Duodenal mucosa (tissue), 2 donors: ENCODE results near the gene STPG2.

Experiments used
- H3K27ac ChIP-seq: one replicate; pipeline ENCODE4 v1.7.0; 2013; ENCODE audit warnings: low read depth, low read length
- H3K27me3 ChIP-seq, 2 donors: one replicate each; pipeline ENCODE4 v1.7.0; 2013; ENCODE audit warnings: low read length in 2 of 2, control low read depth in 1 of 2; ENCODE audit not compliant: insufficient read depth in 2 of 2, control insufficient read depth in 1 of 2
- H3K36me3 ChIP-seq, 2 donors: one replicate each; pipeline ENCODE4 v1.7.0; 2013; ENCODE audit warnings: low read length in 2 of 2, control low read depth in 1 of 2; ENCODE audit not compliant: insufficient read depth in 2 of 2, control insufficient read depth in 1 of 2
- H3K4me1 ChIP-seq, 2 donors: one replicate each; pipeline ENCODE4 v1.7.0; 2013; ENCODE audit warnings: low read length in 2 of 2, control low read depth in 1 of 2; ENCODE audit not compliant: insufficient read depth in 2 of 2, control insufficient read depth in 1 of 2
- H3K4me3 ChIP-seq, 2 donors: one replicate each; pipeline ENCODE4 v1.7.0; 2013; ENCODE audit warnings: low read length in 2 of 2, low read depth in 1 of 2
- H3K9ac ChIP-seq, 2 donors: one replicate each; pipeline ENCODE4 v1.7.0; 2013; ENCODE audit warnings: low read length in 2 of 2, low read depth in 1 of 2
- H3K9me3 ChIP-seq, 2 donors: one replicate each; pipeline ENCODE4 v1.7.0; 2013; ENCODE audit warnings: low read length in 2 of 2, control low read depth in 1 of 2; ENCODE audit not compliant: control insufficient read depth in 1 of 2

Gene STPG2

GRCh38 chr4:97762115-97762512 lies 381.2 kb downstream of the STPG2 start:
- Histone ChIP-seq H3K9me3 (no peaks in the 10 kb centered on the region), H3K4me1 (no peaks in the 10 kb centered on the region), H3K4me3 (no peak overlapping the region), H3K27me3 (no peaks in the 10 kb centered on the region), H3K9ac (no peak overlapping the region), H3K27ac (no peak overlapping the region), H3K36me3 (no peaks in the 10 kb centered on the region)

DNA sequence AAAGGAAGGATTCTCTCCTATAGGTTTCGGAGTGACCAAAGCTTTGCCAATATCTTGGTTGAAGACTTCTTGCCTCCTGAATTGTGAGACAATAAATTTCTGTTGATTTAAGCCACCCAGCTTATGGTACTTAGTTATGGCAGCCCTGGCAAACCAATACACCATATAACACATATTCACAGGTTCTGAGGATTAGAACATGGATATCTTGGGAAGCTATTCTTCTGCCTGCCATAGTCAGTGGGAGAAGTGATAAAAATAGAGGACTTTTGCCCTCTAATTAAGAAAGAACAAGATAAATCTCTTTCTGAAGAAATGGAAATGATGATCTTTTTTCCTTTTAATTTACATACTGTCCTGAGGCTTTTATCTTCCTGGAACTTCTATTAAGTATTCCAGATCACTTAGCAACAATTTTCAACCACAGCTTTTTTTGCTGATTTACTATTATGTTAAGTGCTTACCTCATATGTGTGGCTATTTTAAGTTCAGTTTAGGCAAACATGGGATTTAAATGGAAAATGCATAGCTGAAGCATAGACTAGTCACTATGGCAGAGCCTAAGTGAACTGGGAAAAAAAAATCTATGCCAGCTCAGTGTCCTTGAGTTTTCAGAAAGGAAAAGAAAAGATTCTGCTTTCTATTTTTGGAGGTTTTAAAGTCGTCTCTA lies 381.7 kb downstream of the STPG2 start:
- Histone ChIP-seq H3K27ac (no peak overlapping the region), H3K9ac (no peak overlapping the region), H3K27me3 (no peaks in the 10 kb centered on the region), H3K9me3 (no peaks in the 10 kb centered on the region), H3K36me3 (no peaks in the 10 kb centered on the region), H3K4me3 (no peak overlapping the region), H3K4me1 (no peaks in the 10 kb centered on the region)

GRCh38 chr4:97759785-97760184 lies 383.5 kb downstream of the STPG2 start:
- Histone ChIP-seq H3K4me3 (no peak overlapping the region), H3K9me3 (no peaks in the 10 kb centered on the region), H3K27ac (no peak overlapping the region), H3K27me3 (no peaks in the 10 kb centered on the region), H3K4me1 (no peaks in the 10 kb centered on the region), H3K36me3 (no peaks in the 10 kb centered on the region), H3K9ac (no peak overlapping the region)

GRCh38 chr4:97752599-97752998 lies 390.7 kb downstream of the STPG2 start:
- H3K27ac ChIP-seq: no peak overlapping the region

GRCh38 chr4:97747945-97748344 lies 395.3 kb downstream of the STPG2 start:
- H3K36me3 ChIP-seq: no peaks in the 10 kb centered on the region
- H3K4me1 ChIP-seq: no peaks in the 10 kb centered on the region
- H3K27ac ChIP-seq: no peak overlapping the region
- H3K9ac ChIP-seq: no peak overlapping the region
- no peaks in the 10 kb centered on the region for H3K9me3 ChIP-seq
- no peak overlapping the region for H3K4me3 ChIP-seq
- no peaks in the 10 kb centered on the region for H3K27me3 ChIP-seq

More at GRCh38 chr4:97752599-97752998, 390.7 kb downstream of the STPG2 start:
- Histone ChIP-seq H3K36me3 (no peaks in the 10 kb centered on the region), H3K4me3 (no peak overlapping the region), H3K9me3 (no peaks in the 10 kb centered on the region), H3K9ac (no peak overlapping the region), H3K27me3 (no peaks in the 10 kb centered on the region), H3K4me1 (no peaks in the 10 kb centered on the region)

DNA sequence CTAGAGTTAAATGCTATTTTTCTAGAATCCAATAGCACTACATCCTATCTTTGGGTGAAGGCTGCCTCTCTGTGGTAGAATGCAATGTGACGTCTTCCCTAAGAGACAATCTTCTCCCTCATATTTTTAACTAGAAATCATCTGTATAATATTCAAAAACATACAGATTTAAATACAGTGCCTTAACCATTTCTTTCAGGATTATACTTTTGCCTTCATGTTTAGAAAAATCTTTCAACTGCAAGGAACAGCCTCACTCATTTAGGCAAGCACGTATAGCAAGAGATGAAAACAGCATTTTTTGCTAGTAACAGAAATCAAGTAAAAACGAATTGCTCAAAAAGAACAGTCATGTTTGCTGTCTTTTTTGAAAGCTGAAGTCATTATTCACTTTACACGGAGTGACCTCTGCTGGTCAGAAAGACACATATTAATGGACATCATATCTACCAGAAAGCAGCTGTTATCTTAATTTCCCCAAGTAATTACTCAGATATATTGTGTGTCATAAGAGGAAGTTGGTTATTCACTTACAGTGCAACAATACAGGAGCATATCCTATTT lies 422.3 kb downstream of the STPG2 start:
- Histone ChIP-seq H3K4me1 (no peaks in the 10 kb centered on the region), H3K36me3 (no peaks in the 10 kb centered on the region), H3K27ac (no peak overlapping the region), H3K9ac (no peak overlapping the region), H3K4me3 (no peak overlapping the region), H3K9me3 (no peaks in the 10 kb centered on the region), H3K27me3 (no peaks in the 10 kb centered on the region)

GRCh38 chr4:97691111-97691605 lies 452.1 kb downstream of the STPG2 start:
- Histone ChIP-seq H3K27me3 (no peaks in the 10 kb centered on the region), H3K9me3 (peaks cover 0 to 3% of the 10 kb centered on the region in 2 donors), H3K36me3 (no peaks in the 10 kb centered on the region), H3K4me3 (no peak overlapping the region), H3K27ac (no peak overlapping the region), H3K9ac (no peak overlapping the region), H3K4me1 (no peaks in the 10 kb centered on the region)

- no peak overlapping the region for H3K4me3 ChIP-seq
- no peaks in the 10 kb centered on the region for H3K4me1 ChIP-seq
- H3K36me3 ChIP-seq: no peaks in the 10 kb centered on the region
- H3K27me3 ChIP-seq: no peaks in the 10 kb centered on the region
- H3K9ac ChIP-seq: no peak overlapping the region
- peaks cover 2 to 3% of the 10 kb centered on the region in 2 donors for H3K9me3 ChIP-seq
- H3K27ac ChIP-seq: no peak overlapping the region
Measured at GRCh38 chr4:97670703-97671269, 472.5 kb downstream of the STPG2 start.

DNA sequence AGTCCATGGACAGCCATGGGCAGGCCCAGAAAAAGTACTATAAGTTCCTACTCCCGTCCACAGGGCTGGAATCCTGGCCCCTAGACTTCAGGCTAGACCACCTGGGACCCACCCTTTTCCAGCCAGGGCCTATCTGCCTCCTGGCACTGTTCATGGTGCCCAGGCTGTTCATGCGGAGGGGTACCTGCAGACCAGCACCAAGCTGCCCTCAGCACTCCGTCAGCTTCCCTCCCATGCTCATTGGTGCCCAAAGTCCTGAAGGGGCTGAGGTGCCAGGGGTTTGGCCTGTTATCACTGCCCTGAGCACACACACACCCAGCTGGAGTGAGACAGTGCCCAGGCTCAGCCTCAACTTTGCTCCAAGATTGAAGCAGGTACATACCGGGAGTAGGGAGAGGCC lies 477.7 kb downstream of the STPG2 start:
- Histone ChIP-seq H3K9me3 (peaks cover 7 to 14% of the 10 kb centered on the region in 2 donors), H3K4me1 (no peaks in the 10 kb centered on the region), H3K9ac (no peak overlapping the region), H3K27me3 (no peaks in the 10 kb centered on the region), H3K27ac (no peak overlapping the region), H3K4me3 (no peak overlapping the region), H3K36me3 (no peaks in the 10 kb centered on the region)

GRCh38 chr4:97664741-97665140 lies 478.5 kb downstream of the STPG2 start:
- H3K27ac ChIP-seq: no peak overlapping the region
- H3K36me3 ChIP-seq: no peaks in the 10 kb centered on the region
- no peak overlapping the region for H3K9ac ChIP-seq
- no peaks in the 10 kb centered on the region for H3K27me3 ChIP-seq
- peaks cover 7 to 14% of the 10 kb centered on the region in 2 donors for H3K9me3 ChIP-seq
- no peak overlapping the region for H3K4me3 ChIP-seq
- no peaks in the 10 kb centered on the region for H3K4me1 ChIP-seq
